Measurements from ENCODE around the gene NECTIN2.

DNA sequence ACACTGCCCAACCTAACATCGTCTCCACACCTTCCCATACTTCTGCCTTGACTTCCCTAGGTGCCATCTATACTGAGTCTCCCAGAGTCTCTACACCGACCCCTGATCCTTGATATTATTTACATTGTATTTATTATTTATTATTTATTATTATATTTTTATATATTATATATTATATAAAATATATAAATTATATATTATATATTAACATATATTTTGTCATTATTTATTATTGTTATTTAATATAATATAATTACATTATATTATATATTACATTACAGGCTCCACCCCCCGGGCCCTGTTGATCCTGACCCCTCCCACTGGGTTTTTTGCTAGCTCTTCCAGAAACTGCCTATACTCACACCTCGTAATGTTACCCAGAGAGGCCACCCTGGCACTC is 26.6 kb downstream of the NECTIN2 start:
- TF ChIP-seq POLR2A (IDR thresholded peaks at IDR 0.05; ENCODE audit: low read length): no peak
- TF ChIP-seq GATA1 (IDR thresholded peaks at IDR 0.05; ENCODE audit: low read depth, low read length): no peak

All from erythroblast (primary cell).